Measurements from ENCODE around the gene PIP4K2A. TPM values are rescaled to one million over a fixed set of nuclear protein-coding genes. Genes with fewer than 3 reads are reported as not detected.

Gene PIP4K2A
- total RNA-seq, 2 donors from 2014 or later = 87.7 to 137 TPM

DNA sequence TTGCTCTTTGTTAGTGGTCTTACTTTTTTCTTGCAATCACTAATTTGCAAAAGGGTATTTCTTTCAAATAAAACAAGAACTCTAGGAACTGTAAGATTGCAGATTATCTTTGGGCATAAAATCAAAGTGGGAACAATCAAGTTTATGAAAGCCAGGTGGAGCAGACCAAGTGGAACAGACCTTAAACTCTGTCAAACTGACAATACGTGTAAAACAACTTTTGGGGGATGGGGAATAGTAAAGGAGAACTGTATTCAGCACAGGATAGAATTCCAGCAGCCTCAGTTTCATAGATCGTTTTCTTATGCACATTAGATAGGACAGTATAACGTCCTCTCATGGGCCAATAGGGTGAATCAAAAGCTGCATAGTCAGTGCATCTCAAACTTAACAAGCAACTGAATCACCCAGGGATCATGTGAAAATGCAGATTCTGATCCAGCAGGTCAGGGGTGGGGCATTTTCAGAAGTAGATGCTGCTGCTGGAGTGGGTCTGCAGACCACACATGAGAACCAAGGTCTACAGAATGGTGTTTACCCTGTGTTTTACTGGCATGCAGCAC lies 120.7 kb downstream of the PIP4K2A start:
- Mint-ChIP-seq H3K36me3 (peaks cover 25 to 40% of the 10 kb centered on the region in 2 donors), H3K27ac (no peak overlapping the region), H3K9me3 (no peaks in the 10 kb centered on the region)
- no peak for ATAC-seq
- DNase-seq (ENCODE audit: low spot score in 2 of 2) = no peak

DNA sequence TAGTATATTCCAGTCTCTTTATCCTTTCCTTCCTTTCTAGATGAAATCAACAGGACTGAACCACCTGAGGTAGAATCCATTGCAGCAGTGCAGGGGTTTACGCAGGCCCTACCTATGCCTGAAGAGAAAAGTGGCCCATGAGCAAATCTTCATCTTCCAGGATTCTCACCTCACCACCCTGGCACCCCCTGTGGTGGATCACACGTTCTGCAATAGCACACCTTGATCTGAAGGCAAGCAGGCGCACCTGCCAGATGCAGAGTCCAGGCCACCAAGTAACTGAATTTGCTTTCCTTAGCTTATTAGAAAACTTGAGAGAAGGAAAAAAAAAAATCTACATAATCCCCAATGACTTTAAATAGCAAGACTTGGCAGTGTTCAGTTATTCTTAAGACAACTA lies 121.4 kb downstream of the PIP4K2A start:
- Mint-ChIP-seq H3K27ac (no peak overlapping the region), H3K9me3 (no peaks in the 10 kb centered on the region), H3K36me3 (peaks cover 25 to 40% of the 10 kb centered on the region in 2 donors)
- no peak for ATAC-seq
- DNase-seq (ENCODE audit: low spot score in 2 of 2) = no peak

DNA sequence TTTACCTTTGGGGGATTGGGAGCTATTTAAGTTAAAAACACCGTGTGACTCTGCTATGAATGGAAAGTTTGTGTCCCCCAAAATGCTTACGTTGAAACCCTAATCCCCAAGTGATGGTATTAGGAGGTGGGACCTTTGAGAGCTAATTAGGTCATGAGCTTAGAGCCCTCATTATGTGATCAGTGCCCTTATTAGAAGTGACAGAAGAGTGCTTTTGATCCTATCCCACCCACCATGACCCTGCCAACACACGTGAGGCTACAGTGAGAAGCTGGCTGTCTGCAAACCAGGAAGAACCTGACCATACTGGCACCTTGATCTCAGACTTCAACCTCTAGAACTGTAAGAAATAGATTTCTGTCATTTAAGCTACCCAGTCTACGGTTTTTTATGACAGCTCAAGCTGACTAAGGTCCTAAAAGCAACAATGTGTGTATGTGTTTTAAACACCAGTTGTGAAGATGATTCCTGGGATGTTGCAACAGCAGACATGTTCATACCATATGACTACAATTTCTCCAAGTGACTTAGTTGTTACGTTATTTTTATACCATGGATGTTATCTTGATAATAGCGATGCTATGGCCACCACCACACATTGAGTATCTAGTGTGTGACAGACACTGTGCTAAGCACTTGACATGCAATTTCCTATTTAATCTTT lies 124.4 kb downstream of the PIP4K2A start:
- no peaks in the 10 kb centered on the region for H3K9me3 Mint-ChIP-seq
- H3K36me3 Mint-ChIP-seq = peaks cover 14 to 33% of the 10 kb centered on the region in 2 donors
- DNase-seq (ENCODE audit: low spot score in 2 of 2) = no peak
- no peak for ATAC-seq
- no peak overlapping the region for H3K27ac Mint-ChIP-seq

DNA sequence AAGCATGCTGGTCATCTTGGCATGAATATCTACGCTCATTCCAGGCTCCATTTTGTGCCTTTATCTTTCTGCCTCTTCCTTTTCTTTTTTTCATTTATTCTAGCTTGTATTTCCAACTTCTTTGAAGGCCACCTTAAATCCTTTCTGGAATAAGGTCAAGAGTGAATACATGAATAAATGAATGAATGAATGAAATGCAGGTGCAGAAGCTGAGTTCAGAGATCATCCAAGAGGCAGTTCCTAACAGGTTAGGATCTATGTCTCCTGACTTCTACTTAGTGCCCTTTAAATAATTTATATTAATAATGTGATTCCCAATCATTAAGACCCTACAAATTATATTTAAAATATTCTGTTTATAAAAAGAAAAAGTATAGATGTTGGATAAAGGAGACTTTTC lies 125.9 kb downstream of the PIP4K2A start:
- Mint-ChIP-seq H3K27ac (no peak overlapping the region), H3K36me3 (peaks cover 16 to 37% of the 10 kb centered on the region in 2 donors), H3K9me3 (no peaks in the 10 kb centered on the region)
- no peak for ATAC-seq
- no peak for DNase-seq (ENCODE audit: low spot score in 2 of 2)

DNA sequence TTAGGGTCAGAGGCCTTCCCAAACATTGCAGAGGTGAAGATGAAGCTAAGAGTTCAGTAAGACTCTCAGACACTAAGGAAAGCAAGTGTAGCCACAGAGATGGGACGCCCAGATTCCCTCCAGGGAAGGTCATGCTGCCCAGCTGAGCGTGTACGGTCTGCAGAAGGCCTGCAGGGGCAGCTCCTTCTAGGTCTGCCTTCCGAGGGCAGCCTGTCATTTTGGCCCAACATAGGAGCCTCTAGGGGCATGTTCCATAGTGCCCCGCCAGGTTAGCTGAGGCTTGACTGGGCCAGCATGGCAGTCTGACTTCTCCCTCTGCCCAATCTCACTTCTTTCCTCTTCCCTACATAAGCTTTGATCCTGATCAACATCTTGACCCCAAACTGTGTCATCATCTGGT lies 130.7 kb downstream of the PIP4K2A start:
- Mint-ChIP-seq H3K36me3 (peaks cover 23 to 45% of the 10 kb centered on the region in 2 donors), H3K27ac (peak overlapping the region; percentile 63 to 83), H3K9me3 (no peaks in the 10 kb centered on the region)
- ATAC-seq = no peak
- no peak for DNase-seq (ENCODE audit: low spot score in 2 of 2)

DNA sequence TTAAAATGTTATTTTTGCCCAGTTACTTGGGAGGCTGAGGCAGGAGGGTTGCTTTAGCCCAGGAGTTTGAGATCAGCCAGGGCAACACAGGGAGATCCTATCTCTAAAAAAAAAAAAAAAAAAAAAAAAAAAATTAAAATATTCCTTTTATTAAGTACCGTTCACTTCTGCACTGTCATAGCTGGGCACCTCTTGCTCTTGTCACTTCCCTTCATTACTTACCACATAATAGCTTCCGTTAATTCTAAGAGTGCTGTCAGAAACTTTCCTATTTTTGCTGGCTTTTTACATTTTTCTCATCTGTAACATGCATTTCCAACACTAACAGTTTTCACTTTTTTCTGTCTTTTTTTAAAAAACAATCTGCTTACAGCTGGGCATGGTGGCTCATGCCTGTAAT lies 132.9 kb downstream of the PIP4K2A start:
- peak overlapping the region in 1 of 2 donors; percentile 57 for H3K27ac Mint-ChIP-seq
- DNase-seq (ENCODE audit: low spot score in 2 of 2) (no peak), ATAC-seq (no peak)
- H3K9me3 Mint-ChIP-seq = no peaks in the 10 kb centered on the region
- H3K36me3 Mint-ChIP-seq = peaks cover 26 to 61% of the 10 kb centered on the region in 2 donors

DNA sequence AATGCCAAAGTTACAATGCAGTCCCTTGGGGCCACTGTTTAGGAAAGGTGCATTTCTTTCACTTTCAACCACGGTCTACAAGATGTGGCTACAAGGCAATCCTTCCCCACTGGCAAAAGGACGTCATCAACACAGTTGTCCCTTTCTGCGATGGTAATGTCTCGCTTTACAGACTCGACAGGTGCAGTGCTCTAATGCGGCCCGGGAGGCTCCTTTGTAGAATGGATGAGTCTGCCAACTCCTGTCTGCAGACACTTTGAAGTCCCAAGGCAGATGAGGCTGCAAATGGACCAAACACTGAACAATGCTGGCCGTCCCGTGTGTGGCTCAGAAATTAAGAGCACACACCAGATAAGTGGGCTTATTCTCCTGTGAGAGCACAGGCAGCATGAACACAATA lies 133.7 kb downstream of the PIP4K2A start:
- no peak for DNase-seq (ENCODE audit: low spot score in 2 of 2)
- Mint-ChIP-seq H3K9me3 (no peaks in the 10 kb centered on the region), H3K36me3 (peaks cover 26 to 56% of the 10 kb centered on the region in 2 donors), H3K27ac (no peak overlapping the region)
- ATAC-seq = no peak

DNA sequence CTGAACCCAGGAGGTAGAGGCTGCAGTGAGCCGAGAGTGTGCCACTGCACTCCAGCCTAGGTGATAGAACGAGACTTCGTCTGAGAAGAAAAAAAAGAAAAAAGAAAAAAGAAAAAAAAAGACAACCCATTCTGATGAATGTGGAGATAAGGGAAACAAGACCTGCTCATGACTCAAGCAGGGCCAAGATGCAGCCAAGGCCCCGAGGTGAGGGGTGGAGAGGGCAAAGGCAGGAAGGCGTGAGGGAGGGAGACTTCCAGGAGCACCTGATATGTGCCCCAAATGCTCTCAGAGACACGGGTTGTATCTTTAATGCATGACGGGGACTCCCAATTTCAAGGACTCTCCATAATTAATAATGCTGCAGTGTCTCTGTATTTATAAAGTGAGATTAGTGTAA lies 134.6 kb downstream of the PIP4K2A start:
- no peaks in the 10 kb centered on the region for H3K9me3 Mint-ChIP-seq
- DNase-seq (ENCODE audit: low spot score in 2 of 2) = no peak
- peaks cover 23 to 56% of the 10 kb centered on the region in 2 donors for H3K36me3 Mint-ChIP-seq
- ATAC-seq = no peak
- peak overlapping the region in 1 of 2 donors; percentile 89 for H3K27ac Mint-ChIP-seq

DNA sequence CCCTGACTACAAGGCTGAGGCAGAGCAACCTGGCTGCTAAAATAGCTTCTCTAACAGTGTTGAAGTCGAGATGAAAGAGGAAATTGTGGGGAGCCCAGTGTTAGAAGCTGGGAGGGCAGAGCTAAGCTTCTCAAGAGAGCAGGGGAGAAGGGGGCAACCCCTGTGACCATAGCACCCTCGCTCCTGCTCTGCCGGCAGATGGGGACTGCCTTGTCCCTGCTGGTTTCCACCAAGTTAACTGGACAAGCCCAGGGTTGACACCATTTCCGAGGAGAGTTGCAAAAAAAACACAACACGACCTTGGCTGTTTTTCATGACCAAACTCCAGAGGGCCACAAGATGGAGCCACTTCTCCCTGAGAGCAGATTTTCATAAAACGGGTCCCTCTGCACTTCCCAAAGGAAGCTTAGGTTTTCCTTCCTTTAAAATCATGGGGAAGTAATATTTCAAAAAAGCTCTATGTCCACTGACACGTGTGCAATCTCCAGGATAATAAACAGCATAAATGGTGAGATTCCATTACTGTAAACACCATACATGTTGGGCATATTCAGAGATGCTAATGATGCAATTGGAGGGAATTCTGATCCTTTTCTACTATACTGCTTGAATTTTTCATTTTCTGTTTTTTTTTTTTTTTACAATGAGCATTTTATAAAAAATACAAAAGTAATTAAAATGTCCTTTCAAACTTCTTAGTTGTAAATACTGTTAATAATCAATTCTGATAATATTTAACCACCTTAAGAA lies 140.4 kb downstream of the PIP4K2A start:
- ATAC-seq = no peak
- H3K9me3 Mint-ChIP-seq = no peaks in the 10 kb centered on the region
- peak overlapping the region in 1 of 2 donors; percentile 49 for H3K27ac Mint-ChIP-seq
- no peak for DNase-seq (ENCODE audit: low spot score in 2 of 2)
- H3K36me3 Mint-ChIP-seq = peaks cover 4 to 32% of the 10 kb centered on the region in 2 donors

DNA sequence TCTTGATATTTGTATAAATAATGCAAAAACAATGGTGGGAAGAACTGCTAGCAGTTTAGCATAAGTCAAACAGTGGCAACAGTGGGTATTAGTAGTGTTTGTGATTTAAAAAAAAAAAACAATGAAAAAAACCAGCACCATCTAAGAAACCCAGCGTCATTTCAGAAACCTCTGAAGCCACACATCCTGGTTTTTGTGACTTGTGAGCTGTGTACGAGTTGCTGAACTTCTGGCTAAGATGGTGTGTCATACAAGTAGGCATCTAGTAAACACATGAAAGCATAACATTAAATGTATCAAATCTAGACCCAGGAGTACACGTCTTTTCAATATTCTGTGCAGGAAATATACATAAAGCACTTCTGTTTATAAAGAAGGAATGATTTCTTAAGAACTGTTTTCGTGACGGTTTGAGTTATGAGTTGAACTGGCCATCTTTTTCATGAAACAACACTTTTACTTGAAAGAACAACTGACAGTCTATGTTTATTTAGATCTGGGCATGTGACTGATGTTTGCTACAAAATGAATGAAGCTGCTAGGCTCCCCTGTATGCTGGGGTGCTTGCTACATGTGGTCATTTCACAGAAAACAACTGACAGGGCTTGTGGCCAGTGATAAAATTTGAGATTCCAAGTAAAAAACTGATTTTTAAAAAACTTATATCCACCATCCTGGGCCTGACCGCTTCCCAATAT lies 143.5 kb downstream of the PIP4K2A start:
- Mint-ChIP-seq H3K9me3 (no peaks in the 10 kb centered on the region), H3K36me3 (peaks cover 24 to 38% of the 10 kb centered on the region in 2 donors), H3K27ac (peak overlapping the region; percentile 22 to 26)
- DNase-seq (ENCODE audit: low spot score in 2 of 2) = peak in 1 of 2 donors; percentile 31
- peak; percentile 83 to 97 for ATAC-seq

DNA sequence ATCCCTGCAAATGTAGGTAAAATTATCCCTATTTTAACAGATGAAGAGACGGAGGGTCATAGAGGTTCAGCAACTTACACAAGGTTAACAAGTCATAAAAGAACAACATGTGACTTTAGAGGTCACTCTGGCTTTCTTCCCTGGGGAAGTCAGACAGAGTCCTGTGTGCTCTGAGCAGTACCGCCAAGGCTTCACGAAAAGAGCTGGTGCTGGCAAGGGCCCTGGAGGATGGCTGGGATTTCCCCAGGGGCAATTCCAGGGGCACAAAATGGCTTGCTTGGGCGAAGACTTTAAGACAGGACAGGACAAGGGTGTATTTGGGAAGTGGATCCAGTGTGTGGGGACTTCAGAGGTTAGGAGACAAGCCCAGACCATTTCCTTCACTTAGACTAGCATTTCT lies 144.1 kb downstream of the PIP4K2A start:
- peak overlapping the region; percentile 22 to 39 for H3K27ac Mint-ChIP-seq
- DNase-seq (ENCODE audit: low spot score in 2 of 2) (no peak), ATAC-seq (no peak)
- H3K9me3 Mint-ChIP-seq = no peaks in the 10 kb centered on the region
- H3K36me3 Mint-ChIP-seq = peaks cover 24 to 40% of the 10 kb centered on the region in 2 donors

DNA sequence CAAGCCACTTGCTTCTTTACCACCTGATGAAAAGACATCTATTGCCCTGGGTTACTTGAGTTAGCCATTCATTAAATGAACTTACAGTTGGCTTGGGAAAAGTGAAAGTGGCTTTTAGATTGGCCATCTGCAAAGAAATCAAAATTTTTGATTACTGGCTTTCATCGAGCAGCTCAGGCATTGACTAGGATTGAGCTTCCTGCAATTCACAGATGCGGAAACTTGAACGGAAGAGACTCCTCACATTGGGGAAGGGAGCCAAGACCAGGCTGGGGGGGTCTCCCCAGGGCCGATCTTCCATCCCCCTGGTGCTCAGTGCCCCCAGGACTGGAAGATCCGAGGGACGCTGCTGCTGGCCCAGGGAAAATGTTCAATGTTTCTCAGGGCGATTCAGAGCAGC lies 145.4 kb downstream of the PIP4K2A start:
- Mint-ChIP-seq H3K9me3 (no peaks in the 10 kb centered on the region), H3K27ac (no peak overlapping the region), H3K36me3 (peaks cover 24 to 40% of the 10 kb centered on the region in 2 donors)
- ATAC-seq = no peak
- DNase-seq (ENCODE audit: low spot score in 2 of 2) = no peak

DNA sequence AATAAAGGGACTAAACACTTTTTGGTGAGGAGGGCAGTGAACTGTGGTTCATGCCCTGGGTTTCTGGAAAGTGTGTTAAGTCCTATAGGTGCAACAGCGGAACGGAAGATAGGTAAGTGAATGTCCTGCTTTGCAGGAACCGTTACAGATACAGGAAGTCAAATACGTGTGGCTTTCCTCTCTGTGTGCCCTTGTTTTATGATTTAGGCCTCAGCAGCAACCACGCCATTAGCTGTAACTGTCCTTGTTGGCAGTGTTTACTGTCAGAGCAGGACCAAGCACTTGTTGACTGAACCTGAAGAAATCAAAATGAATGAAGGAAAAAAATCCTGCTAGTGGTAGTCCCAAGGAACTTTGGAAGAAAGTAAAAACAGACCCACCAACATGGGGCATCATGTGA lies 150.3 kb downstream of the PIP4K2A start:
- ATAC-seq (no peak), DNase-seq (ENCODE audit: low spot score in 2 of 2) (no peak)
- Mint-ChIP-seq H3K27ac (no peak overlapping the region), H3K36me3 (peaks cover 26 to 29% of the 10 kb centered on the region in 2 donors), H3K9me3 (no peaks in the 10 kb centered on the region)

DNA sequence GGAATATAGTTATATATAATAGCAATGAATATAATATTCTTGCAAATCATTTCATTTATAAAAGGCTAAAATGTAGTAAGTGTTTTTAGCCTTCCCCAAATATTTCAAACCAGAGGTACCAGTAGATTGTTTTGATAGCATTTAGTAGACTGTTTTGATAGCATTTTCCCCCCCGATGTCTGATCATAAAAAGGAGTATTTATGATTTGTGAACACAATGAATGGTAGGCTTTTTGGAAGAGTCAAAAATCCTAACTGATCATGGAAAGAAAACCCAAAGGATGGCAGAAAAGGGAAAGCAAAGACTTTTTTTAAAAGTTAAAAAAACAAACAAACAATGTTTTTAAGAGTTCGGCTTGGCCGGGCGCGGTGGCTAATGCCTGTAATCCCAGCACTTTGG lies 152.5 kb downstream of the PIP4K2A start:
- Mint-ChIP-seq H3K27ac (no peak overlapping the region), H3K36me3 (peaks cover 12 to 15% of the 10 kb centered on the region in 2 donors), H3K9me3 (no peaks in the 10 kb centered on the region)
- DNase-seq (ENCODE audit: low spot score in 2 of 2) = no peak
- ATAC-seq = no peak

DNA sequence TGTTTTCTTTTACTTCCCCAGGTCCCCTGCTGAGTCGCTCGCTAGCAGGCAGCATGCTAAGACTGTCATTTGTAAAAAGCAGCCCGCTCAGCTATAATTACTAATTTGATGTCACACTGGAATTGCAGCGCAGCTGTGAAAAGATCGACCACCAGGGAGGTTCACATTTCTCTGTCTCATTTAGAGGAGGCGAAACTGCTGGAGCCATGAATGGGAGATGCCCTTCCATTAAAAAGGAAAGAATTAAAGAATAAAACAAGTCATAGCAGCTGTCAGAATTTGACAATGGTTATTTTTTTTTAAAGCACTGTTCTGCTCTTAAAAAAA lies 153.5 kb downstream of the PIP4K2A start:
- H3K27ac Mint-ChIP-seq = no peak overlapping the region
- no peaks in the 10 kb centered on the region for H3K9me3 Mint-ChIP-seq
- DNase-seq (ENCODE audit: low spot score in 2 of 2) = no peak
- H3K36me3 Mint-ChIP-seq = peaks cover 1 to 5% of the 10 kb centered on the region in 2 donors
- ATAC-seq = no peak

DNA sequence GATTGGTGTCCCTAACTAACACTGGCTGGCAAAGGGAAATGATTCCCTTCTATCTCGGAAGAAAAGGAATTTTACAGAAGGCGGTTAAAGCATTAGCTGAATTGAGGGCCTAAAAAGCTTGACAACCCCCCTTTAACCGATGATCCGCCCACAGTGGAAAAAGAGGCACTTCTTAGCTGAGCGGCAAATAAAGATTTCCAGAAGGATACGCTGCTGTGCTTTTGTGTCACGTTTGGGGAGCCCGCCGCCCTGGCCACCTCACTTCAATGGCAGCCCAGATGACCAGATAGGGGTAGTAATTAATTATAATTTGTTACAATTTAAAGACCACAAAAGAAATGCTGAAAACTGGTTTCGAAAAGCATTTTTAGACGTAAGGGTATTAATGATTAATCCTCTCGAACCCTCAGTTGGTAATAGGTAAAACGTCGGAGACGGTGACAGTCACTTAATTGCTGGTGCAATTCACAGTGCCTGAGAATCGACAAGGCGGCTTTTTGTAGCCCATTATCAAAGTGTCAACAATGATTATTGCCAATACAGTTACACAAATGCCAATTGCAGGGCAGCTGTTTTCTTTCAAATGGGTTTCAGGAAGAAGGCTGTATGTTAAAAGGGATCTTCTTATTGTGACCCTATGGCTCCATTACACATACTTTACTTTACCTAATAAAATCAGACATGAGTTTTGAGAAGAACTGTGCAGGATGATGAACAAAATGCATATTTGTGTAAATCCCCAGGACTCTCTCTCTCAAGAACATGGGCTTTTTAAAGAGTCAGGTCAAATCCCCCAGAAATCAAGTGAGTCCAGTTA lies 154.1 kb downstream of the PIP4K2A start:
- ATAC-seq = no peak
- no peak for DNase-seq (ENCODE audit: low spot score in 2 of 2)
- H3K36me3 Mint-ChIP-seq = peaks cover 0 to 5% of the 10 kb centered on the region in 2 donors
- peak overlapping the region in 1 of 2 donors; percentile 29 for H3K27ac Mint-ChIP-seq
- H3K9me3 Mint-ChIP-seq = no peaks in the 10 kb centered on the region

Data from activated naive CD4-positive, alpha-beta T cell treated with anti-CD3 and anti-CD28 coated beads, Interleukin-2, amount 50 U/mL, for 72 hours (primary cell).